Measurements from ENCODE around the gene NOTCH1. TPM values are rescaled to one million over a fixed set of nuclear protein-coding genes. Genes with fewer than 3 reads are reported as not detected.

NOTCH1 gene
- total and polyA plus RNA-seq, 11 donors: 8.0 to 47.3 (median 20.3) TPM

DNA sequence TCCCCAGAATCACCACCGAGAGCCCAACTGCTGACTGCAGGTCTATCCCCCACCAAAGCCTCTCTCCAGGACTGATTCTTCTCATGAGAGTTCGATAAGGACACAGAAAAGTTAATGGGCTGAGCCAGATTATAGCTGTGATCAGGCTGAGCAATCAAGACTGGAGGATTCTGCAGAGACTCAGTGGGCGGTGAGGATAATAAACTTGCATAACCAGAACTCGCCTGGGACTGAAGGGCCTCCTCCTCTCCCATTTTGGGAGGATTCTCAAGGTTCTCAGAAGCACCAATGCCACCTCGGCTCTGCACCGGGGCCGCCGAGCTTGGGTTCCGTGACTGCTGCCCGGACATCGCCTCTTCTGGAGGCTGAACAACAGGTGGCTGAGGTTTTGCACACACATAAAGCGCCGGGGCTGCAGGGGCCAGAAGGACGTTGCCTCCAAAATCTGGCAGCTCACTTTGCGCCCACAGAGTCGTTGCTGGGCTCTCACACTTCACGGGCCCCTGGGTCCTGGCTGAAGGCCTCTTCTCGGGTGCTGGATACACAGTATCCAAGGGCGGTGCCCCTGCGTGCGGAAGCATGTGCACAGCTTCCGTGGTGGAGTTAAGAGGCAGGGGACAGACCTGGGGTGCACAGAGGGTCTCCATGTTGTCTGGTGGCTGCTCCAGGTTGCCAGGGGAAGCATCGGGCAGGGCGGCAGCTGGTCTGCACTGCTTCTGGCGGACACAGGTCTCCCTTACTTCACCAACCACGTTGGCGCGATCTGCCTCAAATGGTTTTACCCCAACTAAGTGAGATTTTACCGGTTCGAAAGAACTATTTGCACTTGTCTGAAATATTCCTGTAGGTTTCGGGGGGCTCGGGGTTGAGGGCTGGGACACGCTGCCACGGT lies 70.6 kb downstream of the NOTCH1 start:
- no peaks in the 10 kb centered on the region for H3K9me3 ChIP-seq
- intact Hi-C loops (cut with DNase I): no loop called here
- ATAC-seq (no peak), DNase-seq (no peak)
- 92 to 94% (median 93%) methylated on average over 30 to 34 of the region's 34 CpGs for WGBS, 4 donors
- TF ChIP-seq, protein P1, sequence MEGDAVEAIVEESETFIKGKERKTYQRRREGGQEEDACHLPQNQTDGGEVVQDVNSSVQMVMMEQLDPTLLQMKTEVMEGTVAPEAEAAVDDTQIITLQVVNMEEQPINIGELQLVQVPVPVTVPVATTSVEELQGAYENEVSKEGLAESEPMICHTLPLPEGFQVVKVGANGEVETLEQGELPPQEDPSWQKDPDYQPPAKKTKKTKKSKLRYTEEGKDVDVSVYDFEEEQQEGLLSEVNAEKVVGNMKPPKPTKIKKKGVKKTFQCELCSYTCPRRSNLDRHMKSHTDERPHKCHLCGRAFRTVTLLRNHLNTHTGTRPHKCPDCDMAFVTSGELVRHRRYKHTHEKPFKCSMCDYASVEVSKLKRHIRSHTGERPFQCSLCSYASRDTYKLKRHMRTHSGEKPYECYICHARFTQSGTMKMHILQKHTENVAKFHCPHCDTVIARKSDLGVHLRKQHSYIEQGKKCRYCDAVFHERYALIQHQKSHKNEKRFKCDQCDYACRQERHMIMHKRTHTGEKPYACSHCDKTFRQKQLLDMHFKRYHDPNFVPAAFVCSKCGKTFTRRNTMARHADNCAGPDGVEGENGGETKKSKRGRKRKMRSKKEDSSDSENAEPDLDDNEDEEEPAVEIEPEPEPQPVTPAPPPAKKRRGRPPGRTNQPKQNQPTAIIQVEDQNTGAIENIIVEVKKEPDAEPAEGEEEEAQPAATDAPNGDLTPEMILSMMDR (IDR thresholded peaks at IDR 0.05): no peak
- H3K4me1 ChIP-seq: peaks cover 0 to 3% (median 0%) of the 10 kb centered on the region in 12 donors
- no peak overlapping the region for H3K27ac ChIP-seq
- H3K36me3 ChIP-seq: peaks cover 0 to 100% (median 83%) of the 10 kb centered on the region in 9 donors
- no peak overlapping the region for H3K4me3 ChIP-seq
- H3K27me3 ChIP-seq: no peaks in the 10 kb centered on the region

DNA sequence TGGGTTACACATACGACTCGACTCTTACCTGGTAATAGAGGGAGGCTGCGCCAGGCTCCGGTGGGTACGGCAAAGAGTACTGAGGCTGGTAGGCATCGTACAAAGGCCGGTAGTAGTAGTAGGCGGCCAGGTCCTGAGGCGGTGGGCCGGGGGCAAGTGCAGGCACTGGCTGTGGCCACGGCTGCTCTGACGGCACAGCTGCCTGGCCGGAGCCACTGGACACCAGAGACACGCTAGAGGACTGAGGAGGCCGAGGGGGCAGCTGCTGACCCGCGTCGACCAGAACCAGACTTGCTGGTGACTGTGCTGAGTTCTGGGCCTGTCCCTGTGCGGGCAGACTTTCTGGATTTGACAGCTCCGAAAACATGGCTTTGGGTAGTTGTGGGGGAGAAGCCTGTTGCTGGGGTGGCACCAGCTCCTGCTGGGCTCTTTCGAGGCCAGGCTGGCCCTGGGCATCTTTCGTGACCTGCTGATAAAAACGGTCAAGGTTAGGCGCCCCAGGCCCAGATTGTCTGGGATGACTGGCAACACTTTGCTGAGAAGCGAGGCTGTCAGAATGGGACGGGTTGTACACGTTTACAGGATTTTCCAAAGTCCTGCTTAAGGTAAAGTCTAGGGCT lies 71.7 kb downstream of the NOTCH1 start:
- Histone ChIP-seq H3K36me3 (peaks cover 2 to 100% (median 94%) of the 10 kb centered on the region in 9 donors), H3K27me3 (no peaks in the 10 kb centered on the region), H3K4me3 (no peak overlapping the region), H3K27ac (no peak overlapping the region), H3K4me1 (peaks cover 0 to 3% (median 0%) of the 10 kb centered on the region in 12 donors), H3K9me3 (no peaks in the 10 kb centered on the region)
- intact Hi-C loops (cut with DNase I): no loop called here
- 93 to 97% (median 95%) methylated on average over 17 to 27 of the region's 27 CpGs for WGBS, 4 donors
- no peak for TF ChIP-seq POLR2A (IDR thresholded peaks at IDR 0.05)
- TF ChIP-seq, protein P1 (IDR thresholded peaks at IDR 0.05): no peak
- ATAC-seq: no peak
- no peak for DNase-seq

- H3K27me3 ChIP-seq: no peaks in the 10 kb centered on the region
- WGBS, 4 donors: 85 to 90% (median 90%) methylated on average over 14 of the region's 14 CpGs
- DNase-seq: no peak
These were observed 72.5 kb downstream of the NOTCH1 start for GRCh38 chr9:136473354-136473721.

More at GRCh38 chr9:136473354-136473721, 72.5 kb downstream of the NOTCH1 start:
- TF ChIP-seq, protein P1 (IDR thresholded peaks at IDR 0.05): no peak
- no peak for TF ChIP-seq POLR2A (IDR thresholded peaks at IDR 0.05)
- Histone ChIP-seq H3K36me3 (peaks cover 2 to 100% (median 96%) of the 10 kb centered on the region in 9 donors), H3K27ac (no peak overlapping the region), H3K4me3 (no peak overlapping the region), H3K9me3 (no peaks in the 10 kb centered on the region), H3K4me1 (no peaks in the 10 kb centered on the region)
- no peak for ATAC-seq
- intact Hi-C loops (cut with DNase I): no loop called here
